HepG2 (cell line): ENCODE results near the gene SPARC. TPM values are rescaled to one million over a fixed set of nuclear protein-coding genes. Genes with fewer than 3 reads are reported as not detected.

Experiments used
- ATAC-seq: fragments of 200-7000 bp; cut with Tn5 transposase; 3 replicates; pipeline ENCODE4 v1.9.1; 2020; ENCODE audit warnings: mild to moderate bottlenecking, moderate library complexity
- BruUV-seq: library from RNA; stranded (reverse); fragments of 400-500 nt; replicated peaks from 2 replicates; lab custom pipeline; 2021; lab: Mats Ljungman, UMichigan
- CTCF ChIA-PET: fragments of 300-600 bp; formaldehyde crosslinking; extraction: SDS; loops from one replicate; lab custom pipeline; 2021; ENCODE audit warnings: low total read pairs, inconsistent platforms, low intra/inter-chr PET ratio; lab: Yijun Ruan, JAX
- POLR2A ChIA-PET: fragments of 350-600 bp; sonication (Branson Sonifier 250); formaldehyde crosslinking; loops from one replicate; lab custom pipeline; 2020; ENCODE audit warnings: antibody characterized with exemption, inconsistent platforms; lab: Yijun Ruan, JAX
- DNase-seq: peaks from one replicate; pipeline ENCODE4 v3.0.0-alpha.2; 2015; ENCODE audit warnings: low spot score
- FAIRE-seq: peaks from 3 replicates; lab custom pipeline; 2011; peaks lifted over from hg19 to GRCh38; lab: Jason Lieb, UNC
- H2AFZ ChIP-seq: one replicate; pipeline ENCODE4 v1.6.1; 2011; ENCODE audit warnings: low read length, inconsistent platforms
- H3K27ac ChIP-seq: fragments of 300-600 bp; 3 replicates; pipeline ENCODE4 v1.8.0; 2011; ENCODE audit warnings: mixed run types, mild to moderate bottlenecking, mixed read lengths, low read length, inconsistent platforms; ENCODE audit not compliant: insufficient read depth; ENCODE audit errors: extremely low read length
- H3K27me3 ChIP-seq, 2 experiments: fragments of 200-600 bp in 1 of 2; 2 replicates in 1 of 2; 3 replicates in 1 of 2; pipeline versions ENCODE4 v1.6.0 to v1.8.0; 2011; ENCODE audit warnings: low read length in 2 of 2, mild to moderate bottlenecking in 2 of 2, moderate library complexity in 2 of 2, inconsistent platforms in 1 of 2; ENCODE audit not compliant: insufficient read depth in 2 of 2, control insufficient read depth in 1 of 2
- H3K36me3 ChIP-seq, 2 experiments: fragments of 200-600 bp in 1 of 2; replicated peaks in 1 of 2; 2 replicates in 1 of 2; 3 replicates in 1 of 2; pipeline versions ENCODE4 v1.5.1 to v1.8.0; 2011; ENCODE audit warnings: low read length in 2 of 2, inconsistent platforms in 1 of 2; ENCODE audit not compliant: insufficient read depth in 2 of 2, control insufficient read depth in 1 of 2
- H3K4me1 ChIP-seq: 2 replicates; pipeline ENCODE4 v1.5.1; 2012; ENCODE audit warnings: low read length, inconsistent platforms; ENCODE audit not compliant: insufficient read depth
- H3K4me2 ChIP-seq: 2 replicates; pipeline ENCODE4 v1.6.0; 2011; ENCODE audit warnings: low read depth, low read length, inconsistent platforms
- H3K4me3 ChIP-seq, 3 experiments: fragments of 200-600 bp in 1 of 3; sonication (generic), shearing (Covaris generic) in 1 of 3; replicated peaks in 1 of 3; 2 replicates each; pipeline ENCODE4 v1.5.1; 2011 to 2016; ENCODE audit warnings: low read length in 3 of 3, inconsistent platforms in 2 of 3, low read depth in 2 of 3, mild to moderate bottlenecking in 2 of 3, control low read depth in 1 of 3, mixed read lengths in 1 of 3; ENCODE audit not compliant: insufficient read depth in 1 of 3
- H3K79me2 ChIP-seq: one replicate; pipeline ENCODE4 v1.6.1; 2011; ENCODE audit warnings: low read length, inconsistent platforms; ENCODE audit not compliant: insufficient read depth
- H3K9ac ChIP-seq: 2 replicates; pipeline ENCODE4 v1.6.0; 2011; ENCODE audit warnings: mild to moderate bottlenecking, low read depth, low read length, inconsistent platforms; ENCODE audit not compliant: insufficient read depth
- H3K9me3 ChIP-seq: 2 replicates; pipeline ENCODE4 v1.5.1; 2012; ENCODE audit warnings: mild to moderate bottlenecking, low read length
- H4K20me1 ChIP-seq: 2 replicates; pipeline ENCODE4 v1.6.0; 2011; ENCODE audit warnings: inconsistent platforms, mild to moderate bottlenecking, low read length, moderate library complexity; ENCODE audit not compliant: insufficient read depth
- CBX2 ChIP-seq, 2 experiments: fragments of 200-600 bp in 1 of 2; sonication (generic); formaldehyde crosslinking in 1 of 2; IDR thresholded peaks; 2 replicates each; pipeline versions ENCODE4 v1.7.0 to v1.8.1; 2018 to 2022; ENCODE audit warnings: low read depth in 2 of 2, low read length in 1 of 2, mild to moderate bottlenecking in 1 of 2, missing genetic modification reagents in 1 of 2
- FOXK2 ChIP-seq: fragments of 450-650 bp; IDR thresholded peaks from 2 replicates; pipeline ENCODE4 v1.6.1; 2016
- FOXM1 ChIP-seq: sonication (generic); formaldehyde crosslinking; IDR thresholded peaks from 2 replicates; pipeline ENCODE4 v1.5.0; 2020; ENCODE audit warnings: missing genetic modification reagents
- NCOR1 ChIP-seq: fragments of 200-600 bp; sonication (generic); IDR thresholded peaks from 2 replicates; pipeline ENCODE4 v1.7.0; 2017; ENCODE audit warnings: antibody characterized with exemption, low read length, borderline replicate concordance
- NFIC ChIP-seq: IDR thresholded peaks from 2 replicates; pipeline ENCODE4 v1.6.1; 2012; ENCODE audit warnings: mild to moderate bottlenecking, low read length, inconsistent platforms
- NFYB ChIP-seq: sonication (generic); formaldehyde crosslinking; IDR thresholded peaks from 2 replicates; pipeline ENCODE4 v1.4.0; 2020; ENCODE audit warnings: missing genetic modification reagents
- NKX3-1 ChIP-seq: sonication (generic); formaldehyde crosslinking; IDR thresholded peaks from 2 replicates; pipeline ENCODE4 v1.5.0; 2020; ENCODE audit warnings: missing genetic modification reagents
- ZNF777 ChIP-seq: sonication (generic); formaldehyde crosslinking; IDR thresholded peaks from 2 replicates; pipeline ENCODE4 v1.4.0; 2020; ENCODE audit warnings: missing genetic modification reagents
- WGBS: methylation state at CpG from one replicate; pipeline ENCODE4 v1.1.6; 2017; ENCODE audit warnings: low lambda C conversion rate; 5-methylcytosine and 5-hydroxymethylcytosine counted together
- in situ Hi-C: cut with HindIII; loops from 2 replicates; pipeline ENCODE4 v1.10.0; 2017; ENCODE audit warnings: low pct_unique_long_range_greater_than_20kb; ENCODE audit not compliant: extremely low pct_ligation_motif_present
- intact Hi-C: fragments of 100-400 bp; cut with micrococcal nuclease; formaldehyde crosslinking; loops from one replicate; pipeline ENCODE4 v1.10.0; 2022; ENCODE audit not compliant: unreplicated experiment
- polyA plus RNA-seq, 8 experiments: library from polyadenylated mRNA; depleted of rRNA in 3 of 8; stranded (reverse) in 7 of 8; unstranded in 1 of 8; fragments of >200 nt; fragmentation: Illumina TruSeq in 4 of 8; extraction: Trizol in 4 of 8; gene quantifications; 2 replicates each; pipeline versions ENCODE4 v1.2.1 to v1.2.3, GENCODE V29; 2011 to 2016; ENCODE audit warnings: low read depth in 4 of 8, missing spikeins in 1 of 8, mixed read lengths in 1 of 8; ENCODE audit not compliant: insufficient read depth in 1 of 8
- total RNA-seq, 5 experiments: library from RNA; depleted of rRNA; stranded (reverse); fragments of >200 nt; fragmentation: Illumina TruSeq; extraction: Trizol; gene quantifications; 2 replicates each; pipeline ENCODE4 v1.2.3, GENCODE V29; 2016; ENCODE audit warnings: low read depth in 1 of 5
- TF ChIP-seq, protein P1 (sequence below): sonication (generic); formaldehyde crosslinking; IDR thresholded peaks from 2 replicates; pipeline ENCODE4 v1.8.0; 2022; ENCODE audit warnings: missing genetic modification reagents, mild to moderate bottlenecking, inconsistent platforms, borderline replicate concordance
- TF ChIP-seq, protein P2 (sequence below): IDR thresholded peaks from 2 replicates; pipeline ENCODE4 v1.6.1; 2016

SPARC gene
- total and polyA plus RNA-seq, 2 of the 13 experiments (the other 11 are each of a cell fraction or from before 2014, with no cell fraction given): 76.7 to 192 TPM

DNA sequence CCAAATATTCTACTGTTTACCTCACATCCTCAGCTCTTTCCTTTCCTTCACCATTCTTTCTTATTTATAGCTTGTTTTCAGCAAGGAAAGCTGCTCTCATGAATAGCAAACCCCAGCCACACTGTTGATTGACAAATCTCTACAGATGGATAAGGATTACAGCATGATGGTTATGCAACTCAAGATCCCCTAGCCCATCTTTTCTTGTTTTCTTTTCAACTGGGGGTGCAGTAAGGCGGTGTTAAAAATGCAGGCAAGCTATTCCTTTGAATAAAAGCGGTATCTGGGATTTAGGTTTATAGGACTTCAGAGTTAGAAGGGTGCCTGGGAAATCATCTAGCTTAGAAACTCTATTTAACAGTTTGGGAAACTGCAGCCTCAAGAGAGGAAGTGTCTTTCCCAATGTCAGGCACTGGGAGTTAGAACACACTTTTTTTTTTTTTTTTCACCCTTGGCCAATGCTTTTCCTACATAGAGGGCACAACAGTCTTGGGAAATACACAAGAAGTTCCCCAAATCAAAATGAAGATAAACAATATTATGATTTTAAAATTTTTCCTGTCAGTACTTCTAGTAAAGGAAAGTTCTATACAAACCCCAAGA is 2.6 kb downstream of the SPARC start:
- Histone ChIP-seq H3K27me3 (no peaks in the 10 kb centered on the region), H3K9ac (no peak overlapping the region), H3K9me3 (no peaks in the 10 kb centered on the region), H3K4me2 (no peak overlapping the region), H4K20me1 (no peaks in the 10 kb centered on the region), H3K4me1 (peaks cover 30% of the 10 kb centered on the region), H3K4me3 (no peak overlapping the region), H3K79me2 (no peaks in the 10 kb centered on the region), H2AFZ (no peak overlapping the region), H3K27ac (no peak overlapping the region), H3K36me3 (no peaks in the 10 kb centered on the region)
- ATAC-seq (no peak), DNase-seq (no peak), FAIRE-seq (no peak)
- 73% methylated on average over 2 of the region's 2 CpGs for WGBS
- CTCF ChIA-PET: no interaction called here
- in situ Hi-C loops: no loop called here
- POLR2A ChIA-PET: interaction anchor here (1.1 kb wide), 1 partner anchor 15 kb away, joined by 3 read pairs; no protein-coding TSS in a partner anchor
- intact Hi-C loops: no loop called here
- BruUV-seq: no TSS peak
- no peak for TF ChIP-seq FOXM1 (CRISPR knock-in tag)
- TF ChIP-seq CBX2 (IDR thresholded peaks at IDR 0.05; ENCODE audit: low read depth, low read length): no peak
- TF ChIP-seq CBX2 (CRISPR knock-in tag; IDR thresholded peaks at IDR 0.05; ENCODE audit: low read depth): no peak
- TF ChIP-seq, protein P1, sequence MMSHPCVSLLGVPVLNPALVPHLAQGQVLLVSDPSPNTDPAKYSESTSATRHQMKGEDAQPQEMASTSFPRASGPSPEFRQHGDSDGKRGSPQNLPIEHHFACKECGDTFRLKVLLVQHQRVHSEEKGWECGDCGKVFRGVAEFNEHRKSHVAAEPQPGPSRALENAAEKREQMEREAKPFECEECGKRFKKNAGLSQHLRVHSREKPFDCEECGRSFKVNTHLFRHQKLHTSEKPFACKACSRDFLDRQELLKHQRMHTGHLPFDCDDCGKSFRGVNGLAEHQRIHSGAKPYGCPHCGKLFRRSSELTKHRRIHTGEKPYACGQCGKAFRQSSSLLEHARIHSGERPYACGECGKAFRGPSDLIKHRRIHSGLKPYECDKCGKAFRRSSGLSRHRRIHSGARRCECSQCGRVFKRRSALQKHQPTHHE (CRISPR knock-in tag): no peak
- no peak for TF ChIP-seq ZNF777 (CRISPR knock-in tag)
- no peak for TF ChIP-seq NFYB (CRISPR knock-in tag)
- no peak for TF ChIP-seq NKX3-1 (CRISPR knock-in tag)
- no peak for TF ChIP-seq NFIC
- TF ChIP-seq, protein P2, sequence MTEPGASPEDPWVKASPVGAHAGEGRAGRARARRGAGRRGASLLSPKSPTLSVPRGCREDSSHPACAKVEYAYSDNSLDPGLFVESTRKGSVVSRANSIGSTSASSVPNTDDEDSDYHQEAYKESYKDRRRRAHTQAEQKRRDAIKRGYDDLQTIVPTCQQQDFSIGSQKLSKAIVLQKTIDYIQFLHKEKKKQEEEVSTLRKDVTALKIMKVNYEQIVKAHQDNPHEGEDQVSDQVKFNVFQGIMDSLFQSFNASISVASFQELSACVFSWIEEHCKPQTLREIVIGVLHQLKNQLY (CRISPR knock-in tag): no peak
- no peak for TF ChIP-seq FOXK2
- TF ChIP-seq NCOR1: no peak
